Measurements from ENCODE around the gene SMC1A.
"Not testable (repeated sequence)": the region's sequence is repeated elsewhere in the genome, so short reads cannot be mapped to it uniquely, and the experiment has no call there.

SMC1A gene

DNA sequence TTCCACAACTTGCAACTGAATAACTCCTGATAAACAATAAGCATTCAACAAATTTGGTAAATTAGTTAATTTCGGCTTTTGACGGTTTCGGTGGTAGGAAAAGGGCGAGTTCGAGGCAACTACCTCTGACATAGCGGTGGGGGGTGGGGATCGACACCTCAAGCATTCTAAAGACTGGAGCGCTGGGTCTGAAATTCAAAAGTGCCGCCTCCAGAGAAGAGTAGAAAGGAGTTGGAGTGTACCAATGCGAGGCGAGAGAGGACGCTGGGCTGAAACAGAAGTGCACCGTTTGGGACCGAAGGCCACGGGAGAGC lies 725 bp downstream of the SMC1A start:
- DNase-seq = no peak

GRCh38 chrX:53421125-53421524 lies 1.3 kb downstream of the SMC1A start:
- DNase-seq = no peak

DNA sequence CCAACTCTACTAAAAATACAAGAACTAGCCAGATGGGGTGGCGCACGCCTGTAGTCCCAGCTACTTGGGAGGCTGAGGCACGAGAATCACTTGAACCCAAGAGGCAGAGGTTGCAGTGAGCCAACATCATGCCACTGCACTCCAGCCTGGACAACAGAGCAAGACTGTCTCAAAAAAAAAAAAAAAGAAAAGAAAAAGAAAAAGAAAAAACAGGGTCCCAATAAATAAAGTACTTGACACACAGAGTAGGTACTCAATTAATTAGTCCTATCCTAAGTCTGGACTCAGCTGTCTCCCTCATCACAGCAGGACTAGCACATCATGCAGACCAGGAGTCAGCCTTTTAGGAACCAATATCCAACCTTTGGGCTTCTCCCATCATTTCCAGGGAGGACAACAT lies 2.1 kb downstream of the SMC1A start:
- not testable (repeated sequence) for DNase-seq

GRCh38 chrX:53412446-53412845 lies 10.0 kb downstream of the SMC1A start:
- no peak for DNase-seq

- DNase-seq = no peak
These were observed 18.9 kb downstream of the SMC1A start for GRCh38 chrX:53403535-53403934.

GRCh38 chrX:53398216-53398615 lies 24.2 kb downstream of the SMC1A start:
- DNase-seq = no peak

GRCh38 chrX:53395605-53396298 lies 26.7 kb downstream of the SMC1A start:
- DNase-seq = no peak

GRCh38 chrX:53383376-53384076 lies 38.9 kb downstream of the SMC1A start:
- DNase-seq = no peak

- DNase-seq = no peak
These were observed 42.7 kb downstream of the SMC1A start for GRCh38 chrX:53379747-53380146.

DNA sequence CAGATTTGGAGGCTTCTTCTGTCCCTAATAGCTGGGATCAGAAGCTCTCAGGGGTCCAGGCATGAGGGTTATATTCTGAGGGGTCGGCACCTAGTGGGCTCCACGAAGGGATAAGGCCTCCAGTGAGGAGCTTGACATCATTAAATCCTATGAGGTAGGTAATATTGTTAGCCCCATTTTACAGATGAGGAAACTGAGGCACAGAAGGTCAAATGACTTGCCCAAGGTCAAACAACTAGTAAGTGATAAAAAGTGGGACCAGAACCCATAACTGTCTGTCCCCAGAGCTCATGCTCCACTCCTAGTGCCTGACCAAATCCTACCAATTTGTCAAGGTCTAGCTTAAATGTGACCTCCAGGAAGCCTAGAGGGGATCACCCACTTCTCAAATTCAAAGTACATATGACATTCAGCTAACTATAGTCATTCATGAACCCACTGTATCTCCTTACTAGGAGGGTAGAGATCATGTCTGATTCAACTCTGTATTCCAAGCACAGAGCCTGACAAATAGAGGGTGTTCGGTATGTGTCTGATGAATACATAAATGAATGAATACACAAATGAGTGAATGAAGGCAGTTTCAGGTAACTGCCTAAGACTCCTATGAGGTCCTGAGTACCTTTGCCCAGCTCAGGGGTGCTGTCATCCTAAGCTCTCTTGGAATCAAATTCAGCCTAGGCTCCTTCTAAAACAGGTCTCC lies 43.3 kb downstream of the SMC1A start:
- DNase-seq = no peak

- DNase-seq = no peak
These were observed 45.0 kb downstream of the SMC1A start for GRCh38 chrX:53377464-53377863.

DNA sequence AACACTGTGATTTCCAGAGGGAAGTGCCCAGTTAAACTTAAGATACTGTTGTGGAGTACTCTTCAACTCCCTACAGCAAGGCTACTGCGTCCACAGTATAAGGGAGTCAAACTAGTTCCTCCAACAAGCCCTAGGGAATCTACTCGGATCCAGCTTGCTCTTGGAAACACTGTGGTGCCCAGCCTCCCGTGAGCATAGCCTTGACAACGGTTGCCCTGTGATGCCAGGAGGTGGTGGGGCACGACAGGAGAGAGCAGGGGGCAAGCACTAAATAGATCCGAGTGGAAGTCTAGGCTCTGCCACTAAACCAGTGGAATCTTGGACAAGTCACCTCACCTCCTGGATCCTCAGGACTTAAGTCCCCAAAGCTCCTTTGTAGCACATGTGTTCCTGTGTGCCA lies 45.6 kb downstream of the SMC1A start:
- DNase-seq = no peak

GRCh38 chrX:53374923-53375322 lies 47.5 kb downstream of the SMC1A start:
- no peak for DNase-seq

GRCh38 chrX:53374222-53374820 lies 48.1 kb downstream of the SMC1A start:
- DNase-seq = no peak

DNA sequence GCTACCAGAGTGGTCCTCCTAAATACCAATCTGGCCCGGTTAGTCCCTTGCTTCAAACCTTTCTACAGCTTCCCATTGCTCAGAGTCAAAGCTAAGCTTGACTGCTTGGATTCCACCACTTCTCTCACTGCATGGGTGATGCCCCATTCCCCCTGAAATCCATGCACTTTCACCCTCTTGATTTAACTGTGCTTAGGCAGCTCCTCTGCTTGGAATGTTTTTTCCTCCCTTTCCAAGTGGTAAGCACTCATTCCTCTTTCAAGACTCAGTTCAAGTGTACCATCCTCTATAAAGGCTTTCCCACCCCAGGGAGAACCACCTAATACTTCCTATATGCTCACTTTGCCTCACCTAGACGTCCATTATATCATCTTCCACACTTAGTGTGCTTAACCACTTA lies 49.1 kb downstream of the SMC1A start:
- no peak for DNase-seq

DNA sequence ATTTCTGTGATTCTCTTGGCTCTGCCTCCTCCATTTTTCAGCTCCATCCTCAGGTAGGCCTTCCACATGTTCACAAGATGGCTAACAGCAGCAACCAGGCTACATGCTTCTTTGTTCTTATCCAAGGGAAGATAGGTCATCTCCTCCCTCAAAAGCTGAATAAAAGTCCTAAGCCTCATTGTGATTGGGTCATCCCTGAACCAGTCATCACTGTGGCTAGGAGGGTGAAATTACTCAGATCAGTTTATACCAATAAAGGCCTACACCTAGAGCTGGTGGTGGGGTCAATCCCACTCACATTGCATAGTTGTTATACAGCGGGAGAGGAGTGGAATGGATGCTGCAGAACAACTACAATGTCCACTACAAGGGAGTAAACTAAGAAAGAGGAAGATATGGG lies 56.0 kb downstream of the SMC1A start:
- not testable (repeated sequence) for DNase-seq

- DNase-seq = no peak
These were observed 60.0 kb downstream of the SMC1A start for GRCh38 chrX:53362449-53362848.

- no peak for DNase-seq
These were observed 64.5 kb downstream of the SMC1A start for GRCh38 chrX:53357799-53358530.

DNA sequence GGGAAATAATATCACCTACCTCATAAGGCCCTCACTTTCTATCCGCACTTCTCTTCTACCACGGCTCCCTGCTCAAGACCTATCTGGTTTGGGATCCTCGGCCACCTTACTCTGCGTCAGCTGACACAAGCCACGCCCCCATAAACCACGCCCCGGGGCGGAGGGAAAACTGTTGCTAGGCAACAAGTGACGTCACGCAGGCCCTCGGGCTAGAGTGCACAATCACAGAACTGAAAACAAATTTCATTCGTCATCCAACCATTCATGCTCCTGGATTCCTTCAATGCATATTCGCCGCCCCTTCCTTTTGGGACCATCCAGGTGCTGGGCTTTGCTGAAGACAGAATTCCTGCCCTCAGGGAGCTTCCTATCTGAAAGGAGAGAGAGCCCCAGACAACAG lies 66.3 kb downstream of the SMC1A start:
- DNase-seq = no peak

- DNase-seq = no peak
These were observed 67.8 kb downstream of the SMC1A start for GRCh38 chrX:53354669-53355068.

GRCh38 chrX:53347948-53348347 lies 74.5 kb downstream of the SMC1A start:
- no peak for DNase-seq

DNA sequence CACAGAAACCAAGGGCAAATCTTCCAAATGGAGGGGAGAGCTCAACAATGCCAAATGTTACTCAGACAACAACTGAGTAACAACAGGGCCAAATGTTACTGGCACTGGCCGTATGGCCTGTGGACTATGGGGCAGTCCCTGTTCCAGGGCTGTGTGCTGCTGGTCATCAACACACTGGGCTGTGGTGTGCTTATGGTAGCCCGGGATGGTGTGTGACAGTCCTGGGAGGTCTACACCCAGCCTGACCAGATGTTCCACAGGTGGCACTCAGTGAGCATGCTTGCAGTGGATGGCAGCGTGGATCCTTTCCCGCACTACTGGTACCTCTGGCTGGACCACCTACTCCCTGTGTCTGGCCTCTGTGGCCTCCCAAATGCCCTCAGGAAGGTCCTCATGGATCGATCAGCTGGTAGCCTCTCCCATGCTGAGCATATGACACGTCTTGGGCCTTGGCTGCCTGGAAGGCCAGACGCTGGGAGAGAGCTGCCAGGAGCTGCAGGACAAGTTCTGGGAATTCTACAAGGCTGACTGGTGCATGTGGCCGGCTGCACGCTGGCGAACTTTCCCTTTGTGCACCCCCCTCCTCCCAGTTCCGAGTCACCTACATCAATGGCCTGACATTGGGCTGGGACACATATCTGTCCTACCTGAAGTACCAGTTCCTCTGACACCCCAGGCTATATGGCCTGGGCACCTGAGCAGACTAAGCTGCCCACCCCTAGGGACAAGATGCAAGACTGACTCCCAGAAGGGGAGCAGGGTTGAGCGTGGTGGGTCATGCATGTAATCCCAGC lies 81.4 kb downstream of the SMC1A start:
- peak; percentile 57 for DNase-seq
